CD4-positive, alpha-beta T cell treated with Interleukin-10 for 1 hour (primary cell): ENCODE results near the gene CR2.
"Not testable (repeated sequence)": the region's sequence is repeated elsewhere in the genome, so short reads cannot be mapped to it uniquely, and the experiment has no call there.

Source experiments
- DNase-seq: peaks from one replicate; pipeline ENCODE4 v3.0.0-alpha.2; 2020

CR2 gene

DNA sequence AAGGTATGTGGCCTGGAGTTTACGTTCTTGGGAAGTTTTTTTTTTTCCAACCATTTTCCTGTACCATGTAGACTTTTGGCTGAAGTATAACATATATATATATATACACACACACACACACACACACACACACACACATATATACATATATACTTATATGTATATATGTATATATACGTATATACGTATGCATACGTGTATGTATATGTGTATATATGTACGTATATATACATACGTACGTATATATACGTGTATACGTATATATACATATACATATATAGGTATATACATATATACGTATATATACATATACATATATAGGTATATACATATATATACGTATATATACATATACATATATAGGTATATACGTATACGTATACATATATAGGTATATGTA is 60.8 kb downstream of the CR2 start:
- DNase-seq: no peak

GRCh38 chr1:207516729-207517128 is 62.6 kb downstream of the CR2 start:
- DNase-seq: no peak

DNA sequence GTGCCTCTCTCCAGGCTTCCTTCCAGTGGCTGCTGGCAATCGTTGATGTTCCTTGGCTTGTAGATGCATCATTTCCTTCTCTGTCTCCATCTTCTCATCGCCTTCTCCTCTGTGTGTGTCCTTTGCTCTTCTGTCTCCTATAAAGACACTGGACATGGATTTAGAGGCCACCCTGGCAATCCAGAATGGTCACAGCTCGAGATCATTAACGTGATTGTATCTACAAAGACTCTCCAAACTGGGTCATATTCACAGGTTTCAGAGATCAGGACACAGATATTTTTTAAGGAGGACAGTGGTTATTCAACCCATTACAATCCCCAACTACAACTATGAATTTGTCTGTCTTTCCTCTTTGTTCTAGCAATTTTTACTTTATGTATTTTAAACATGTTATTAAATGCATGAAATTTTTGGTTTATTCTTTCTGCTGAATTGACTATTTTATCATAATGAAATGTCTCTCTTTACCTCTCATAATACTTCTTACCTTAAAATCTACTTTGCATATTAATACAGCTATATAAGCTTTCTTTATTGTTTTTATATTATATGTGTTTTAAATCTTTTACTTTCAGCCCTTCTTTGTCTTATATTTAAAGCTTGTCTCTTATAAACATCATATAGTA is 64.6 kb downstream of the CR2 start:
- no peak for DNase-seq

DNA sequence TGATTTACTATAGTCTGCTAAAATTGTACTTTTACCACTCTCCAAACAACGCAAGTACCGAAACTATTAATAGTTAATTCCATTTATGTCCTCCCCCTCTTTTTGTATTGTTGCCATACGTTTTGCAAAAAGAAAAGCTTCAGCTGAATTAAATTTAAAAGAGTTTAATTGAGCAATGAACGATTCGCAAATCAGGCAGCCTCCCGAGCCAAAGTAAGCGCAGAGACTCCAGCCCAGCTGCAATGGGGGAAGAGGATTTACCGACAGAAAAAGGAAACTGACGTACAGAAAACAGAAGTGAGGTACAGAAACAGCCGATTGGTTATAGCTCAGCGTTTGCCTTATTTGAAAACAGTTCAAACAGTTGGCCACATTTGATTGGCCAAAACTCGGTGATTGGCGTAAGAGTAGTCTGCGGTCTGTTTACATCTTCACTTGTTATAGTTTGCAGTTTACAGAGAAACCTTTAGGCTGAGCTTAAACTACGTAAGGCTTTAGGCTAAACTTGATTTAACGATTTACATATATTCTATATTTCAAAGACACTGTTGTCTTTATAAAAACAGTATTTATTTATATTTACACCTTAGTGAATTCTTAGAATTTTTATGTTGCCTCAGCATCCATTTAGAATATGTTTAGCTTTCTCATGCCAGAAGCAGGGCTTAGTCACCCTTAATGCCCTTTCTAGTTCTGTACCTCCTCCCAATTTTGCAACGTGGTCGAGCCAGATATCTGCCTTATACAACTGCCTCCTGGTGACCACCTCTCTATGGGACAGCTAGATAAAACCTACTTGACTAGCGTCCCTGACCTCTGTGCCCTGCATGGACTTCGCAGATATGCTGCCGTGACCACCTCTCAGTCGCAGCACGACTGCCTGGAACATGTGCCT is 65.6 kb downstream of the CR2 start:
- DNase-seq: no peak

DNA sequence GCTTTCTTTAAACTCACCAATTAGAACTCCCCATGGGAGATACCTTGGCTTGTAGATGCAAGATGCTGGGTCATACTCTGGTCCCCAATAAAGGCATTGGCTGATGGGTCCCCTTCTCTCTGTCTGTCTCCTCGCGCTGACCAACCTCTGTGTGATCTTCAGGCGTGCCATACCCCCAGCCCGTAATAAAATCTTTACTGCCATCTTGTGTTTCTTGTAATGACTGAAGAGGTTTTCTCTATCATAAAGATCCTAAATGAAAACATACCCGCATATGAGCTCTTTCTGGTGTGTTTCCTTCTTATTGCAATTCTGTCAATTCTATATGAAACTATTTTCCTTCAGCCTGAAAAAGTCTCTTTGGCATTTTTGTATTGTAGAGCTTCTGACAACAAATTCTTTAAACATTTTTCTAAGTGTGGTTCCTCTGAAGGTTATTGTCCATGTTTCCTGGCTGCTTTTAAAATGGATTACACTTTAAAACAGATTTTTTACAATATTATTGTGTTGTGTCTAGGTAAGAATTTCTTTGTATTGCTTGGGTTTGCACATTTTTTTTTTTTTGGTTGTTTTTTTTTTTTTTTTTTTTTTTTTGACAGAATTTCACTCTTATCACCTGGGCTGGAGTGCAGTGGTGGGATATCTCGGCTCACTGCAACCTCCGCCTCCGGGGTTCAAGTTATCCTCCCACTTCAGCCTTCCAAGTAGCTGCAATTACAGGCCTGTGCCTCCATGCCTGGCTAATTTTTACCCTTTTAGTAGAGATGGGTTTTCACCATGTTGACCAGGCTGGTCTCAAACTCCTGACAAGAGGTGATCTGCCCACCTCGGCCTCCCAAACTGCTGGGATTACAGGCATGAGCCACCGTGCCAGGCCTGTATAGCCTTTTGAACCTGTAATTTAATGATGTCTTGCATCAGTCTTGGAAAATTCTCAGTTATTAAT is 66.5 kb downstream of the CR2 start:
- not testable (repeated sequence) for DNase-seq

- not testable (repeated sequence) for DNase-seq
These were observed 71.1 kb downstream of the CR2 start for GRCh38 chr1:207525239-207525638.

DNA sequence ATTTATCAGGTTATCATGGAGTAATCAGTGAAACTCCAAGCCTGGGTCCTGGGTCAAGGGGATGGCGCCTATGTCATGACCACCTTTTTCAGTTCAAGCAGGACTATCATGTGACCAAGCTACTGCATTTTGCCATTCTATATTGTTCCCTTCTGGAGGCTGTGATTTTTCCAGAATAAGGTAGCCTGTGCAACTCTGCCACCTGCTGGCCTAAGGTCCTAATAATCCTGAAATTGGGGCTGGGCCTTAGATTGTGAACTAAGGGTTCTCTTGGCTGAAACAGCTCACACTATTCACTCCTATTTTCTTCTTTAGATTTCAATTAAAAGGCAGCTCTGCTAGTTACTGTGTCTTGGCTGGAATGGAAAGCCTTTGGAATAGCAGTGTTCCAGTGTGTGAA is 74.3 kb downstream of the CR2 start:
- not testable (repeated sequence) for DNase-seq

- DNase-seq: not testable (repeated sequence)
These were observed 82.1 kb downstream of the CR2 start for GRCh38 chr1:207536263-207536662.
